H1 (cell line): Measurements from ENCODE around the gene TSSC4. TPM values are rescaled to one million over a fixed set of nuclear protein-coding genes. Genes with fewer than 3 reads are reported as not detected.

Source experiments
- CTCF ChIA-PET: fragments of 300-600 bp; sonication (Branson Sonifier 250); formaldehyde crosslinking; loops from one replicate; lab custom pipeline; 2021; ENCODE audit not compliant: partially characterized antibody; lab: Charles Lee
- POLR2A ChIA-PET: fragments of 300-600 bp; sonication (Branson Sonifier 250); formaldehyde crosslinking; loops from one replicate; lab custom pipeline; 2021; ENCODE audit warnings: inconsistent platforms; ENCODE audit not compliant: partially characterized antibody; lab: Charles Lee
- DNase-seq, 2 experiments: peaks; one replicate each; pipeline versions ENCODE4 v3.0.0 to v3.0.0-alpha.2; 2010 to 2022; ENCODE audit warnings: low spot score in 2 of 2, low read depth in 1 of 2, mixed read lengths in 1 of 2
- FAIRE-seq: peaks from 2 replicates; lab custom pipeline; 2011; peaks lifted over from hg19 to GRCh38; lab: Jason Lieb, UNC
- H2AFZ ChIP-seq: 2 replicates; pipeline ENCODE4 v1.8.1; 2012; ENCODE audit warnings: low read length, inconsistent platforms
- H2AK5ac ChIP-seq: 2 replicates; pipeline ENCODE4 v1.6.1; 2013; ENCODE audit warnings: low read depth, low read length
- H2BK120ac ChIP-seq: replicated peaks from 2 replicates; pipeline ENCODE3; 2013; ENCODE audit warnings: low read depth, low read length, inconsistent platforms
- H2BK12ac ChIP-seq: 2 replicates; pipeline ENCODE4 v1.6.1; 2013; ENCODE audit warnings: low read depth, low read length
- H2BK15ac ChIP-seq: 2 replicates; pipeline ENCODE4 v1.6.1; 2013; ENCODE audit warnings: low read length
- H2BK20ac ChIP-seq: 2 replicates; pipeline ENCODE4 v1.6.1; 2013; ENCODE audit warnings: low read length
- H2BK5ac ChIP-seq: 2 replicates; pipeline ENCODE4 v1.6.1; 2013; ENCODE audit warnings: low read depth, low read length
- H3K14ac ChIP-seq: 2 replicates; pipeline ENCODE4 v1.6.1; 2013; ENCODE audit warnings: inconsistent platforms; ENCODE audit not compliant: insufficient read length
- H3K18ac ChIP-seq: 2 replicates; pipeline ENCODE4 v1.6.1; 2013; ENCODE audit warnings: low read length; ENCODE audit errors: extremely low read depth
- H3K23ac ChIP-seq: 2 replicates; pipeline ENCODE4 v1.6.1; 2013; ENCODE audit warnings: inconsistent platforms; ENCODE audit not compliant: insufficient read length
- H3K23me2 ChIP-seq: 2 replicates; pipeline ENCODE4 v1.6.1; 2013; ENCODE audit warnings: low read depth, low read length
- H3K27ac ChIP-seq: 2 replicates; pipeline ENCODE4 v1.6.1; 2011; ENCODE audit warnings: low read depth, low read length, inconsistent platforms
- H3K27me3 ChIP-seq, 4 experiments: replicated peaks in 1 of 4; 1 replicate in 1 of 4; 2 replicates in 3 of 4; pipeline versions ENCODE4 v1.6.1 to v1.8.1; 2011 to 2013; ENCODE audit warnings: low read length in 3 of 4, mild to moderate bottlenecking in 3 of 4, inconsistent platforms in 2 of 4, mixed read lengths in 2 of 4, moderate library complexity in 1 of 4; ENCODE audit not compliant: control insufficient read depth in 3 of 4, insufficient read depth in 3 of 4; ENCODE audit errors: extremely low read depth in 1 of 4
- H3K36me3 ChIP-seq, 4 experiments: 2 replicates each; pipeline versions ENCODE4 v1.6.1 to v1.8.1; 2011 to 2013; ENCODE audit warnings: mild to moderate bottlenecking in 4 of 4, low read length in 3 of 4, moderate library complexity in 2 of 4, control low read depth in 1 of 4, inconsistent platforms in 1 of 4; ENCODE audit not compliant: insufficient read depth in 4 of 4, control insufficient read depth in 2 of 4
- H3K4ac ChIP-seq: replicated peaks from 2 replicates; pipeline ENCODE3; 2013; ENCODE audit warnings: low read length, low read depth, mixed read lengths, inconsistent platforms; ENCODE audit not compliant: insufficient read length
- H3K4me1 ChIP-seq, 4 experiments: replicated peaks in 1 of 4; 1 replicate in 1 of 4; 2 replicates in 3 of 4; pipeline versions ENCODE4 v1.6.1 to v1.8.1; 2011 to 2013; ENCODE audit warnings: low read length in 3 of 4, inconsistent platforms in 2 of 4, mixed read lengths in 1 of 4; ENCODE audit not compliant: insufficient read depth in 4 of 4, control insufficient read depth in 3 of 4
- H3K4me2 ChIP-seq, 2 experiments: 2 replicates each; pipeline versions ENCODE4 v1.6.1 to v1.8.1; 2011 to 2013; ENCODE audit warnings: low read depth in 2 of 2, low read length in 2 of 2, control low read depth in 1 of 2, inconsistent platforms in 1 of 2, mild to moderate bottlenecking in 1 of 2; ENCODE audit not compliant: insufficient read depth in 1 of 2
- H3K4me3 ChIP-seq, 4 experiments: fragments of 200-600, 300-600 bp in 1 of 4; sonication (generic), shearing (Covaris generic), sonication (Bioruptor Twin) in 1 of 4; 2 replicates each; pipeline versions ENCODE4 v1.5.1 to v1.8.1; 2011 to 2016; ENCODE audit warnings: low read length in 4 of 4, low read depth in 3 of 4, control low read depth in 2 of 4, inconsistent platforms in 2 of 4, mild to moderate bottlenecking in 2 of 4, mixed read lengths in 1 of 4, moderate library complexity in 1 of 4; ENCODE audit not compliant: insufficient read depth in 2 of 4; ENCODE audit errors: extremely low read depth in 1 of 4
- H3K56ac ChIP-seq: replicated peaks from 2 replicates; pipeline ENCODE3; 2013; ENCODE audit warnings: low read depth, mild to moderate bottlenecking, mixed read lengths, low read length, inconsistent platforms; ENCODE audit not compliant: insufficient read length
- H3K79me1 ChIP-seq: 2 replicates; pipeline ENCODE4 v1.6.1; 2013; ENCODE audit warnings: low read depth, low read length, control low read depth
- H3K79me2 ChIP-seq, 2 experiments: 2 replicates each; pipeline versions ENCODE4 v1.6.1 to v1.8.1; 2012 to 2013; ENCODE audit warnings: low read length in 2 of 2, mild to moderate bottlenecking in 2 of 2, inconsistent platforms in 1 of 2; ENCODE audit not compliant: insufficient read depth in 2 of 2, control insufficient read depth in 1 of 2
- H3K9ac ChIP-seq, 4 experiments: replicated peaks in 1 of 4; 1 replicate in 1 of 4; 2 replicates in 3 of 4; pipeline versions ENCODE4 v1.6.1 to v1.8.1; 2011 to 2013; ENCODE audit warnings: low read depth in 3 of 4, low read length in 3 of 4, control low read depth in 2 of 4, mild to moderate bottlenecking in 2 of 4, moderate library complexity in 2 of 4, inconsistent platforms in 1 of 4; ENCODE audit errors: extremely low read depth in 1 of 4
- H3K9me3 ChIP-seq, 2 experiments: 2 replicates each; pipeline versions ENCODE4 v1.6.1 to v1.8.1; 2012 to 2013; ENCODE audit warnings: mild to moderate bottlenecking in 2 of 2, moderate library complexity in 2 of 2, control low read depth in 1 of 2, inconsistent platforms in 1 of 2, low read depth in 1 of 2, low read length in 1 of 2, mixed read lengths in 1 of 2; ENCODE audit not compliant: insufficient read depth in 2 of 2
- H4K20me1 ChIP-seq, 2 experiments: replicated peaks in 1 of 2; 2 replicates each; pipeline versions ENCODE3 to v1.8.1; 2011 to 2013; ENCODE audit warnings: inconsistent platforms in 2 of 2, low read length in 2 of 2, mild to moderate bottlenecking in 1 of 2; ENCODE audit not compliant: insufficient read depth in 2 of 2, control insufficient read depth in 1 of 2
- H4K5ac ChIP-seq: 2 replicates; pipeline ENCODE4 v1.6.1; 2013; ENCODE audit warnings: low read length, low read depth, mixed read lengths, inconsistent platforms; ENCODE audit not compliant: insufficient read length
- H4K8ac ChIP-seq: 2 replicates; pipeline ENCODE4 v1.8.0; 2013; ENCODE audit warnings: mild to moderate bottlenecking, moderate library complexity, low read length, inconsistent platforms; ENCODE audit not compliant: insufficient read depth; ENCODE audit errors: extremely low read depth
- H4K91ac ChIP-seq: replicated peaks from 2 replicates; pipeline ENCODE3; 2013; ENCODE audit warnings: low read length, mixed read lengths, inconsistent platforms; ENCODE audit not compliant: insufficient read length
- BACH1 ChIP-seq: IDR thresholded peaks from 2 replicates; pipeline ENCODE4 v1.6.1; 2012; ENCODE audit warnings: low read length, improper control_type of control experiment
- BRCA1 ChIP-seq: IDR thresholded peaks from 2 replicates; pipeline ENCODE4 v1.6.1; 2012; ENCODE audit warnings: low read depth, low read length, improper control_type of control experiment
- CBX8 ChIP-seq: fragments of 300-800, 300-1000 bp; sonication (generic); IDR thresholded peaks from 2 replicates; pipeline ENCODE4 v1.7.1; 2016; ENCODE audit warnings: low read depth, low read length, borderline replicate concordance
- CHD2 ChIP-seq: IDR thresholded peaks from 2 replicates; pipeline ENCODE4 v1.6.1; 2012; ENCODE audit warnings: low read length, improper control_type of control experiment
- CREB1 ChIP-seq: IDR thresholded peaks from 2 replicates; pipeline ENCODE4 v1.6.1; 2012; ENCODE audit warnings: inconsistent platforms
- GABPA ChIP-seq: IDR thresholded peaks from 2 replicates; pipeline ENCODE4 v1.6.1; 2011; ENCODE audit warnings: mild to moderate bottlenecking, low read length, moderate library complexity, borderline replicate concordance; ENCODE audit not compliant: insufficient read depth
- GTF2F1 ChIP-seq: IDR thresholded peaks from 2 replicates; pipeline ENCODE4 v1.6.1; 2012; ENCODE audit warnings: low read depth, low read length, improper control_type of control experiment, borderline replicate concordance
- MAFK ChIP-seq: IDR thresholded peaks from 2 replicates; pipeline ENCODE4 v1.6.1; 2012; ENCODE audit warnings: low read depth, mild to moderate bottlenecking, improper control_type of control experiment, low read length
- RAD21 ChIP-seq, 2 experiments: IDR thresholded peaks in 1 of 2; conservative IDR thresholded peaks in 1 of 2; 2 replicates each; pipeline ENCODE4 v1.6.1; 2011; ENCODE audit warnings: low read depth in 2 of 2, low read length in 2 of 2, improper control_type of control experiment in 1 of 2, inconsistent platforms in 1 of 2, mild to moderate bottlenecking in 1 of 2, moderate library complexity in 1 of 2
- USF2 ChIP-seq: IDR thresholded peaks from 2 replicates; pipeline ENCODE4 v1.6.1; 2011; ENCODE audit warnings: low read length, improper control_type of control experiment
- WGBS, 2 experiments: shearing (Covaris generic) in 1 of 2; methylation state at CpG; one replicate each; pipeline versions ENCODE4 v1.1.6 to v1.1.7; 2013 to 2015; ENCODE audit warnings: low lambda C conversion rate in 2 of 2, mixed read lengths in 2 of 2, inconsistent platforms in 1 of 2, low coverage in 1 of 2, missing lambda C conversion rate in 1 of 2; ENCODE audit not compliant: insufficient replicate concordance in 2 of 2, insufficient coverage in 1 of 2, insufficient read length in 1 of 2; ENCODE audit errors: extremely low coverage in 1 of 2, missing lambda C conversion rate in 1 of 2; 5-methylcytosine and 5-hydroxymethylcytosine counted together
- polyA plus RNA-seq, 7 experiments: library from polyadenylated mRNA; depleted of rRNA in 3 of 7; stranded (reverse) in 5 of 7; unstranded in 2 of 7; fragments of >200 nt in 5 of 7; fragments of 200-250 nt in 2 of 7; gene quantifications; 1 replicate in 5 of 7; 2 replicates in 1 of 7; 4 replicates in 1 of 7; pipeline versions ENCODE4 v1.2.1 to v1.2.3, GENCODE V29; 2011 to 2013; ENCODE audit warnings: missing spikeins in 2 of 7, mixed read lengths in 2 of 7
- total RNA-seq: library from RNA; stranded (reverse); fragmentation: NEBNext Ultra II Directional; extraction: Animal tissue kit (Norgen Biotek cat#: 25700); gene quantifications from 2 replicates; pipeline ENCODE4 v1.2.1, GENCODE V29; 2021
- TF ChIP-seq, protein P1 (sequence below): IDR thresholded peaks from 2 replicates; pipeline ENCODE4 v1.6.1; 2012; ENCODE audit warnings: inconsistent platforms

Gene TSSC4
- total and polyA plus RNA-seq, 2 of the 8 experiments (the other 6 are each of a cell fraction or from before 2014, with no cell fraction given), result 34.0 to 39.3 TPM

GRCh38 chr11:2448661-2449547 is 48.4 kb downstream of the TSSC4 start:
- no peak overlapping the region for H4K91ac ChIP-seq
- H3K36me3 ChIP-seq, result no peaks in the 10 kb centered on the region
- H3K56ac ChIP-seq, result no peak overlapping the region
- H2BK20ac ChIP-seq, result no peak overlapping the region
- H3K9ac ChIP-seq, result no peak overlapping the region; a peak in 2 of 7 replicates
- FAIRE-seq (no peak), DNase-seq (no peak)
- no peak overlapping the region for H2BK15ac ChIP-seq
- H3K23ac ChIP-seq, result no peak overlapping the region
- H4K5ac ChIP-seq, result no peak overlapping the region
- H4K8ac ChIP-seq, result no peak overlapping the region
- H3K23me2 ChIP-seq, result peaks cover 7% of the 10 kb centered on the region; the same call in 1 of the 2 replicates
- no peak overlapping the region for H3K14ac ChIP-seq
- no peak overlapping the region for H3K27ac ChIP-seq
- H4K20me1 ChIP-seq, result peaks cover 3 to 6% of the 10 kb centered on the region in 2 experiments
- H3K4me2 ChIP-seq, result no peak overlapping the region
- H3K18ac ChIP-seq, result no peak overlapping the region
- H2BK120ac ChIP-seq, result no peak overlapping the region
- no peak overlapping the region for H2BK5ac ChIP-seq
- no peaks in the 10 kb centered on the region for H3K9me3 ChIP-seq
- peaks cover 0 to 3% (median 3%) of the 10 kb centered on the region in 4 experiments; a peak in 2 of 7 replicates for H3K4me1 ChIP-seq
- no peaks in the 10 kb centered on the region for H3K79me1 ChIP-seq
- H2AFZ ChIP-seq, result no peak overlapping the region
- POLR2A ChIA-PET, result no interaction called here
- no peak overlapping the region for H3K4me3 ChIP-seq
- H2BK12ac ChIP-seq, result no peak overlapping the region
- H3K27me3 ChIP-seq, result peaks cover 30 to 80% (median 55%) of the 10 kb centered on the region in 4 experiments
- CTCF ChIA-PET, result interaction anchor here (0.7 to 2.1 kb wide), 7 partner anchors 11 to 95 kb away, joined by 3 to 12 read pairs (median 4); no protein-coding TSS in a partner anchor
- H2AK5ac ChIP-seq, result no peak overlapping the region
- WGBS, 2 experiments, result 84% methylated on average over 21 of the region's 21 CpGs; no CpG with 5 or more reads in 1 of the 2 experiments
- no peaks in the 10 kb centered on the region for H3K79me2 ChIP-seq
- no peak overlapping the region for H3K4ac ChIP-seq
- TF ChIP-seq CHD2, result no peak
- no peak for TF ChIP-seq GABPA
- no peak for TF ChIP-seq BACH1
- TF ChIP-seq MAFK, result no peak
- no peak for TF ChIP-seq BRCA1
- TF ChIP-seq CREB1, result no peak
- no peak for TF ChIP-seq USF2
- TF ChIP-seq, protein P1, sequence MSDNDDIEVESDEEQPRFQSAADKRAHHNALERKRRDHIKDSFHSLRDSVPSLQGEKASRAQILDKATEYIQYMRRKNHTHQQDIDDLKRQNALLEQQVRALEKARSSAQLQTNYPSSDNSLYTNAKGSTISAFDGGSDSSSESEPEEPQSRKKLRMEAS, result no peak
- no peak for TF ChIP-seq RAD21 (IDR thresholded peaks at IDR 0.05 in 1 of 2, conservative IDR thresholded peaks at IDR 0.05 in 1 of 2; ENCODE audit: low read depth in 2 of 2, low read length in 2 of 2)
- TF ChIP-seq GTF2F1, result no peak
- no peak for TF ChIP-seq CBX8
